HEK293T (cell line): ENCODE data around the gene SVOP.

Source experiments
- CTCF ChIA-PET: fragments of 350-600 bp; formaldehyde crosslinking; extraction: SDS; loops from one replicate; lab custom pipeline; 2021; ENCODE audit warnings: antibody characterized with exemption, inconsistent platforms; lab: Yijun Ruan, JAX
- POLR2A ChIA-PET: fragments of 350-600 bp; formaldehyde crosslinking; extraction: SDS; loops from one replicate; lab custom pipeline; 2020; ENCODE audit warnings: antibody characterized with exemption, inconsistent platforms; lab: Yijun Ruan, JAX
- DNase-seq: peaks from one replicate; pipeline ENCODE4 v3.0.0; 2012; ENCODE audit warnings: mixed read lengths; ENCODE audit errors: extremely low spot score
- ARNT ChIP-seq: fragments of 450-650 bp; IDR thresholded peaks from 2 replicates; pipeline ENCODE4 v1.6.1; 2017; ENCODE audit warnings: mild to moderate bottlenecking
- BHLHE40 ChIP-seq: fragments of 450-650 bp; IDR thresholded peaks from 2 replicates; pipeline ENCODE4 v1.6.1; 2016; ENCODE audit warnings: mild to moderate bottlenecking, moderate library complexity, borderline replicate concordance
- CTBP1 ChIP-seq: fragments of 450-650 bp; IDR thresholded peaks from 2 replicates; pipeline ENCODE4 v1.6.1; 2016; ENCODE audit warnings: borderline replicate concordance
- ELF4 ChIP-seq: fragments of 450-650 bp; IDR thresholded peaks from 2 replicates; pipeline ENCODE4 v1.6.1; 2017; ENCODE audit warnings: antibody characterized with exemption
- FOXA1 ChIP-seq: fragments of 450-650 bp; IDR thresholded peaks from 2 replicates; pipeline ENCODE4 v1.6.1; 2016; ENCODE audit warnings: mild to moderate bottlenecking
- FOXK2 ChIP-seq: fragments of 450-650 bp; IDR thresholded peaks from 2 replicates; pipeline ENCODE4 v1.6.1; 2016; ENCODE audit warnings: mild to moderate bottlenecking
- FOXM1 ChIP-seq: fragments of 450-650 bp; IDR thresholded peaks from 2 replicates; pipeline ENCODE4 v1.6.1; 2017; ENCODE audit warnings: mild to moderate bottlenecking, borderline replicate concordance
- HDGF ChIP-seq: fragments of 450-650 bp; IDR thresholded peaks from 2 replicates; pipeline ENCODE4 v1.6.1; 2017; ENCODE audit warnings: antibody characterized with exemption, borderline replicate concordance
- L3MBTL2 ChIP-seq: fragments of 450-650 bp; conservative IDR thresholded peaks from 2 replicates; pipeline ENCODE4 v1.6.1; 2016; ENCODE audit warnings: mild to moderate bottlenecking
- LEF1 ChIP-seq: fragments of 450-650 bp; IDR thresholded peaks from 2 replicates; pipeline ENCODE4 v1.6.1; 2017; ENCODE audit warnings: mild to moderate bottlenecking, borderline replicate concordance
- NFRKB ChIP-seq: fragments of 450-650 bp; IDR thresholded peaks from 2 replicates; pipeline ENCODE4 v1.6.1; 2016; ENCODE audit warnings: mild to moderate bottlenecking, moderate library complexity
- SP1 ChIP-seq: fragments of 450-650 bp; IDR thresholded peaks from 2 replicates; pipeline ENCODE4 v1.6.1; 2017
- SUZ12 ChIP-seq: fragments of 450-650 bp; IDR thresholded peaks from 2 replicates; pipeline ENCODE4 v1.6.1; 2016; ENCODE audit warnings: mild to moderate bottlenecking
- TARDBP ChIP-seq: fragments of 450-650 bp; IDR thresholded peaks from 2 replicates; pipeline ENCODE4 v1.6.1; 2016
- ZNF384 ChIP-seq: fragments of 450-650 bp; IDR thresholded peaks from 2 replicates; pipeline ENCODE4 v1.6.1; 2016
- TF ChIP-seq, protein P1 (sequence below): fragments of 450-650 bp; IDR thresholded peaks from 2 replicates; pipeline ENCODE4 v1.6.1; 2016

SVOP gene

GRCh38 chr12:108969622-108970021, 51.2 kb downstream of the SVOP start:
- ChIA-PET CTCF (no interaction called here), POLR2A (no interaction called here)
- TF ChIP-seq FOXM1 (no peak), FOXK2 (no peak), SP1 (no peak), NFRKB (no peak), HDGF (no peak)
- DNase-seq, result no peak

DNA sequence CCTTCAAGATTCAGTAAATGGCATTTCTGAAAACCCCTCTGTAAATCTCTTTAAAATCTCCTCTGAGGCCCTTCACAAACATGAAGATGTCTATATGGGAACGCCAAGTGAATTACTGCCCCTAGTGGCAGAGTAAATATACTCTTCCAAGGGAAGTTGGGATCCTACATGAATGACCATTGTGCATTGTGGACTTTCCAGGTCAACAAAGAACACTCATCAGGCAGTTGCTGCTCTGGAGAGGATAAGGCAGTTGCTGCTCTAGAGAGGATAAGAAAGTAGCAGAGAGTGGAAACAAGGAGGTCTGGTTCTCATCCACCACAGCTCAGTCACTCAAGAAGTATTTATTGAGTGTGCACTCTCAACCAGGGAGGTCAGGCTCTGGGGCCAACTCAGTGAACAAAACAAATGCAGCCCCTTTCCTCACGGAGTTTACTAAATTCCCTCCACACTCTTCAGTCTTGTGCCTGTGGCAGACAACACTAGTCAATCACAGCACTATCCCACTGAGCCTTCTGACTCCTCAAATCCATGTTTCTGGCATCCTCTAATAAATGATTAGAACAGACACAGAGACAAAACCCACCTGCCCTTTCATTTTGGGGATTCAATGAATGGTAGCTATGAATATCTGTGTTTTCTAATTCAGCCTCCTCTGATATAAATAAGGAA, 52.9 kb downstream of the SVOP start:
- ChIA-PET CTCF (interaction anchor here (1.1 to 1.3 kb wide), 2 partner anchors 13 to 27 kb away, joined by 4 read pairs; no protein-coding TSS in a partner anchor), POLR2A (no interaction called here)
- TF ChIP-seq SUZ12 (no peak), NFRKB (no peak), FOXA1 (no peak), BHLHE40 (no peak), SP1 (no peak), ELF4 (no peak), HDGF (no peak), ZNF384 (no peak)
- peak; percentile 52 for DNase-seq

GRCh38 chr12:108966378-108967151, 54.3 kb downstream of the SVOP start:
- ChIA-PET CTCF (interaction anchor here (0.6 to 1.1 kb wide), 2 partner anchors 8 to 255 kb away, joined by 3 read pairs; no protein-coding TSS in a partner anchor), POLR2A (no interaction called here)
- DNase-seq, result no peak
- TF ChIP-seq FOXA1, result no peak
- TF ChIP-seq SP1, result no peak
- no peak for TF ChIP-seq ARNT
- no peak for TF ChIP-seq ZNF384
- TF ChIP-seq CTBP1, result no peak
- TF ChIP-seq L3MBTL2, result no peak
- no peak for TF ChIP-seq BHLHE40
- TF ChIP-seq, protein P1, sequence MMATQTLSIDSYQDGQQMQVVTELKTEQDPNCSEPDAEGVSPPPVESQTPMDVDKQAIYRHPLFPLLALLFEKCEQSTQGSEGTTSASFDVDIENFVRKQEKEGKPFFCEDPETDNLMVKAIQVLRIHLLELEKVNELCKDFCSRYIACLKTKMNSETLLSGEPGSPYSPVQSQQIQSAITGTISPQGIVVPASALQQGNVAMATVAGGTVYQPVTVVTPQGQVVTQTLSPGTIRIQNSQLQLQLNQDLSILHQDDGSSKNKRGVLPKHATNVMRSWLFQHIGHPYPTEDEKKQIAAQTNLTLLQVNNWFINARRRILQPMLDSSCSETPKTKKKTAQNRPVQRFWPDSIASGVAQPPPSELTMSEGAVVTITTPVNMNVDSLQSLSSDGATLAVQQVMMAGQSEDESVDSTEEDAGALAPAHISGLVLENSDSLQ, result no peak
- TF ChIP-seq TARDBP, result no peak
- no peak for TF ChIP-seq SUZ12
- TF ChIP-seq FOXK2, result no peak
- no peak for TF ChIP-seq ELF4
- TF ChIP-seq HDGF, result no peak
- TF ChIP-seq NFRKB, result no peak
- no peak for TF ChIP-seq LEF1
- no peak for TF ChIP-seq FOXM1

GRCh38 chr12:108965886-108966285, 55.0 kb downstream of the SVOP start:
- CTCF ChIA-PET, result interaction anchor here (1.1 kb wide), 1 partner anchor 7 kb away, joined by 3 read pairs; no protein-coding TSS in a partner anchor
- TF ChIP-seq CTBP1 (no peak), FOXM1 (no peak), ELF4 (no peak), ARNT (no peak), SP1 (no peak), ZNF384 (no peak), BHLHE40 (no peak), FOXA1 (no peak), SUZ12 (no peak)
- TF ChIP-seq, protein P1, result no peak
- no peak for DNase-seq
- POLR2A ChIA-PET, result no interaction called here

GRCh38 chr12:108964371-108965352, 56.2 kb downstream of the SVOP start:
- TF ChIP-seq BHLHE40 (no peak), ELF4 (no peak), SUZ12 (no peak), FOXA1 (no peak), ZNF384 (no peak), ARNT (no peak), LEF1 (no peak), TARDBP (no peak), FOXM1 (no peak), L3MBTL2 (no peak), CTBP1 (no peak), FOXK2 (no peak), HDGF (no peak), SP1 (no peak), NFRKB (no peak)
- TF ChIP-seq, protein P1, result no peak
- no peak for DNase-seq
- CTCF ChIA-PET, result no interaction called here
- POLR2A ChIA-PET, result no interaction called here
